Measurements from ENCODE around the gene TEK.

Gene TEK

GRCh38 chr9:27179245-27179865 lies 70.3 kb downstream of the TEK start:
- H3K27me3 ChIP-seq: no peaks in the 10 kb centered on the region
- no peak overlapping the region for H3K4me3 ChIP-seq (ENCODE audit: low read depth in 1 of 2, low read length in 1 of 2)
- no peaks in the 10 kb centered on the region for H3K36me3 ChIP-seq
- H3K27ac ChIP-seq: no peak overlapping the region
- no peaks in the 10 kb centered on the region for H3K4me1 ChIP-seq (ENCODE audit: control insufficient read depth in 1 of 2, insufficient read depth in 1 of 2, low read depth in 1 of 2, low read length in 1 of 2)
- H3K9me3 ChIP-seq: no peaks in the 10 kb centered on the region
- TF ChIP-seq, protein P1, sequence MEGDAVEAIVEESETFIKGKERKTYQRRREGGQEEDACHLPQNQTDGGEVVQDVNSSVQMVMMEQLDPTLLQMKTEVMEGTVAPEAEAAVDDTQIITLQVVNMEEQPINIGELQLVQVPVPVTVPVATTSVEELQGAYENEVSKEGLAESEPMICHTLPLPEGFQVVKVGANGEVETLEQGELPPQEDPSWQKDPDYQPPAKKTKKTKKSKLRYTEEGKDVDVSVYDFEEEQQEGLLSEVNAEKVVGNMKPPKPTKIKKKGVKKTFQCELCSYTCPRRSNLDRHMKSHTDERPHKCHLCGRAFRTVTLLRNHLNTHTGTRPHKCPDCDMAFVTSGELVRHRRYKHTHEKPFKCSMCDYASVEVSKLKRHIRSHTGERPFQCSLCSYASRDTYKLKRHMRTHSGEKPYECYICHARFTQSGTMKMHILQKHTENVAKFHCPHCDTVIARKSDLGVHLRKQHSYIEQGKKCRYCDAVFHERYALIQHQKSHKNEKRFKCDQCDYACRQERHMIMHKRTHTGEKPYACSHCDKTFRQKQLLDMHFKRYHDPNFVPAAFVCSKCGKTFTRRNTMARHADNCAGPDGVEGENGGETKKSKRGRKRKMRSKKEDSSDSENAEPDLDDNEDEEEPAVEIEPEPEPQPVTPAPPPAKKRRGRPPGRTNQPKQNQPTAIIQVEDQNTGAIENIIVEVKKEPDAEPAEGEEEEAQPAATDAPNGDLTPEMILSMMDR (IDR thresholded peaks at IDR 0.05): no peak

- TF ChIP-seq, protein P1 (IDR thresholded peaks at IDR 0.05): no peak
- H3K4me1 ChIP-seq (ENCODE audit: control insufficient read depth in 1 of 2, insufficient read depth in 1 of 2, low read depth in 1 of 2, low read length in 1 of 2): no peaks in the 10 kb centered on the region
- no peaks in the 10 kb centered on the region for H3K36me3 ChIP-seq
- H3K4me3 ChIP-seq (ENCODE audit: low read depth in 1 of 2, low read length in 1 of 2): no peak overlapping the region
- H3K27me3 ChIP-seq: no peaks in the 10 kb centered on the region
- H3K27ac ChIP-seq: no peak overlapping the region
- H3K9me3 ChIP-seq: no peaks in the 10 kb centered on the region
Measured at GRCh38 chr9:27181381-27181780, 72.4 kb downstream of the TEK start.

- Histone ChIP-seq H3K27me3 (no peaks in the 10 kb centered on the region), H3K27ac (no peak overlapping the region), H3K4me3 (ENCODE audit: low read depth in 1 of 2, low read length in 1 of 2) (no peak overlapping the region), H3K36me3 (no peaks in the 10 kb centered on the region), H3K4me1 (ENCODE audit: control insufficient read depth in 1 of 2, insufficient read depth in 1 of 2, low read depth in 1 of 2, low read length in 1 of 2) (no peaks in the 10 kb centered on the region), H3K9me3 (no peaks in the 10 kb centered on the region)
- TF ChIP-seq, protein P1 (IDR thresholded peaks at IDR 0.05): no peak
Measured at GRCh38 chr9:27182421-27182820, 73.4 kb downstream of the TEK start.

DNA sequence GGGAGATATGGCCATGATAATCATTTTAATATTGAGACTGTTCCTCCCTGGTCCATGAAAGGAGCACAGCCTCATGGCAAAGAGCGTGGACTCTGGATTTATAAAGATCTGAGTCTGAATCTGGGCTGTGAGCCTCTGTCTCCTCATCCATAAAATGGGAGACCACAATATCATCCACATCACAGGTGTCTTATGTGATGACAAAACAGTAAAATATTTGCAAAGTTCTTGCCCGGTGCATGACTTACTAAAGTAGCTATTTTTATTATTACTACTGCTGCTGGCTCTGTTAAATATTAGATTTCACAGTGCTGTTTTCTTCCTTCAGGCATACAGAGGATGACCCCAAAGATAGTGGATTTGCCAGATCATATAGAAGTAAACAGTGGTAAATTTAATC lies 74.1 kb downstream of the TEK start:
- Histone ChIP-seq H3K4me3 (ENCODE audit: low read depth in 1 of 2, low read length in 1 of 2) (no peak overlapping the region), H3K27me3 (no peaks in the 10 kb centered on the region), H3K27ac (no peak overlapping the region), H3K4me1 (ENCODE audit: control insufficient read depth in 1 of 2, insufficient read depth in 1 of 2, low read depth in 1 of 2, low read length in 1 of 2) (no peaks in the 10 kb centered on the region), H3K36me3 (no peaks in the 10 kb centered on the region), H3K9me3 (no peaks in the 10 kb centered on the region)
- TF ChIP-seq, protein P1 (IDR thresholded peaks at IDR 0.05): no peak

GRCh38 chr9:27183701-27184100 lies 74.7 kb downstream of the TEK start:
- Histone ChIP-seq H3K36me3 (no peaks in the 10 kb centered on the region), H3K9me3 (no peaks in the 10 kb centered on the region), H3K4me3 (ENCODE audit: low read depth in 1 of 2, low read length in 1 of 2) (no peak overlapping the region), H3K27me3 (no peaks in the 10 kb centered on the region), H3K4me1 (ENCODE audit: control insufficient read depth in 1 of 2, insufficient read depth in 1 of 2, low read depth in 1 of 2, low read length in 1 of 2) (no peaks in the 10 kb centered on the region), H3K27ac (no peak overlapping the region)
- TF ChIP-seq, protein P1 (IDR thresholded peaks at IDR 0.05): no peak
